K562 (cell line): ENCODE measurements around the gene NAA11. TPM values are rescaled to one million over a fixed set of nuclear protein-coding genes. Genes with fewer than 3 reads are reported as not detected.

Experiments used
- polyA plus RNA-seq, 8 experiments: library from polyadenylated mRNA; depleted of rRNA in 4 of 8; stranded (reverse) in 5 of 8; unstranded in 3 of 8; fragments of >200 nt; fragmentation: Nextera tagmentation in 2 of 8; fragmentation: Illumina TruSeq in 1 of 8; extraction: Ambion mirVana in 2 of 8; extraction: Trizol in 1 of 8; gene quantifications; 2 replicates each; pipeline versions ENCODE4 v1.2.1 to v1.2.3, GENCODE V29; 2011 to 2014; ENCODE audit warnings: inconsistent platforms in 1 of 8, missing spikeins in 1 of 8
- total RNA-seq, 7 experiments: library from RNA; depleted of rRNA in 6 of 7; stranded (reverse); fragments of >200 nt in 6 of 7; fragmentation: Illumina TruSeq in 2 of 7; extraction: Trizol in 2 of 7; gene quantifications; 2 replicates each; pipeline versions ENCODE4 v1.2.1 to v1.2.3, GENCODE V29; 2011 to 2021; ENCODE audit warnings: low replicate concordance in 1 of 7
- TF ChIP-seq, protein P1 (sequence below), 2 experiments: fragments of 450-650 bp in 1 of 2; sonication (generic) in 1 of 2; formaldehyde crosslinking in 1 of 2; IDR thresholded peaks; 2 replicates each; pipeline versions ENCODE4 v1.7.1 to v1.9.0; 2016 to 2022; ENCODE audit warnings: inconsistent platforms in 1 of 2, mild to moderate bottlenecking in 1 of 2, missing genetic modification reagents in 1 of 2
- TF ChIP-seq, protein P2 (sequence below): fragments of 450-650 bp; IDR thresholded peaks from 2 replicates; pipeline ENCODE4 v1.7.0; 2016; ENCODE audit warnings: borderline replicate concordance

The NAA11 gene
- total and polyA plus RNA-seq, 9 of the 15 experiments (the other 6 are each of a cell fraction or from before 2014, with no cell fraction given): 17.1 to 34.6 (median 23.1) TPM

DNA sequence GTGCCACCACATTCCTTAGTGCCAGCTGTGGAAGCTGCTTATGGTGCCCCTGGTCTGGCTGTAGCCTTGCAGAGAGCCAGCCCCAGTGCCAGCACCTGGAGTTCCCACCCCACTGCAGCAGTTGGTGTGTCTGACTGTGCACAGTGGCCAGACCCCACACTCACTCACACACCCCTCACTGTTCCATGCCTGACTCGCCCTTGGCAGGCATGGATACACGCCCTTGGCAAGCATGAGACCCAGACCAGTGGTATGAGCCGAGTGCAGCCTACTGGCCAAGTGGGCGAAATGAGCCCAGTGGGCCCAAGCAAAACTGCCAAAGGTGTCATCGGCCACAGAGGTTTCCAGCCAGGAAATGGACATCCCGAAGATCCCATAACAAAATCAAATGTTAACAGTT lies 27.4 kb downstream of the NAA11 start (continued):
- TF ChIP-seq, protein P1, sequence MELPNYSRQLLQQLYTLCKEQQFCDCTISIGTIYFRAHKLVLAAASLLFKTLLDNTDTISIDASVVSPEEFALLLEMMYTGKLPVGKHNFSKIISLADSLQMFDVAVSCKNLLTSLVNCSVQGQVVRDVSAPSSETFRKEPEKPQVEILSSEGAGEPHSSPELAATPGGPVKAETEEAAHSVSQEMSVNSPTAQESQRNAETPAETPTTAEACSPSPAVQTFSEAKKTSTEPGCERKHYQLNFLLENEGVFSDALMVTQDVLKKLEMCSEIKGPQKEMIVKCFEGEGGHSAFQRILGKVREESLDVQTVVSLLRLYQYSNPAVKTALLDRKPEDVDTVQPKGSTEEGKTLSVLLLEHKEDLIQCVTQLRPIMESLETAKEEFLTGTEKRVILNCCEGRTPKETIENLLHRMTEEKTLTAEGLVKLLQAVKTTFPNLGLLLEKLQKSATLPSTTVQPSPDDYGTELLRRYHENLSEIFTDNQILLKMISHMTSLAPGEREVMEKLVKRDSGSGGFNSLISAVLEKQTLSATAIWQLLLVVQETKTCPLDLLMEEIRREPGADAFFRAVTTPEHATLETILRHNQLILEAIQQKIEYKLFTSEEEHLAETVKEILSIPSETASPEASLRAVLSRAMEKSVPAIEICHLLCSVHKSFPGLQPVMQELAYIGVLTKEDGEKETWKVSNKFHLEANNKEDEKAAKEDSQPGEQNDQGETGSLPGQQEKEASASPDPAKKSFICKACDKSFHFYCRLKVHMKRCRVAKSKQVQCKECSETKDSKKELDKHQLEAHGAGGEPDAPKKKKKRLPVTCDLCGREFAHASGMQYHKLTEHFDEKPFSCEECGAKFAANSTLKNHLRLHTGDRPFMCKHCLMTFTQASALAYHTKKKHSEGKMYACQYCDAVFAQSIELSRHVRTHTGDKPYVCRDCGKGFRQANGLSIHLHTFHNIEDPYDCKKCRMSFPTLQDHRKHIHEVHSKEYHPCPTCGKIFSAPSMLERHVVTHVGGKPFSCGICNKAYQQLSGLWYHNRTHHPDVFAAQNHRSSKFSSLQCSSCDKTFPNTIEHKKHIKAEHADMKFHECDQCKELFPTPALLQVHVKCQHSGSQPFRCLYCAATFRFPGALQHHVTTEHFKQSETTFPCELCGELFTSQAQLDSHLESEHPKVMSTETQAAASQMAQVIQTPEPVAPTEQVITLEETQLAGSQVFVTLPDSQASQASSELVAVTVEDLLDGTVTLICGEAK (IDR thresholded peaks at IDR 0.05): no peak
- TF ChIP-seq, protein P1 (CRISPR knock-in tag; IDR thresholded peaks at IDR 0.05): no peak
- TF ChIP-seq, protein P2, sequence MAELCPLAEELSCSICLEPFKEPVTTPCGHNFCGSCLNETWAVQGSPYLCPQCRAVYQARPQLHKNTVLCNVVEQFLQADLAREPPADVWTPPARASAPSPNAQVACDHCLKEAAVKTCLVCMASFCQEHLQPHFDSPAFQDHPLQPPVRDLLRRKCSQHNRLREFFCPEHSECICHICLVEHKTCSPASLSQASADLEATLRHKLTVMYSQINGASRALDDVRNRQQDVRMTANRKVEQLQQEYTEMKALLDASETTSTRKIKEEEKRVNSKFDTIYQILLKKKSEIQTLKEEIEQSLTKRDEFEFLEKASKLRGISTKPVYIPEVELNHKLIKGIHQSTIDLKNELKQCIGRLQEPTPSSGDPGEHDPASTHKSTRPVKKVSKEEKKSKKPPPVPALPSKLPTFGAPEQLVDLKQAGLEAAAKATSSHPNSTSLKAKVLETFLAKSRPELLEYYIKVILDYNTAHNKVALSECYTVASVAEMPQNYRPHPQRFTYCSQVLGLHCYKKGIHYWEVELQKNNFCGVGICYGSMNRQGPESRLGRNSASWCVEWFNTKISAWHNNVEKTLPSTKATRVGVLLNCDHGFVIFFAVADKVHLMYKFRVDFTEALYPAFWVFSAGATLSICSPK: no peak
